Keratinocyte (primary cell): Measurements from ENCODE around the gene HOXB7. TPM values are rescaled to one million over a fixed set of nuclear protein-coding genes. Genes with fewer than 3 reads are reported as not detected.

ENCODE experiments used
- DNase-seq: peaks from one replicate; pipeline ENCODE4 v3.0.0-alpha.2; 2011; ENCODE audit warnings: low read depth, missing footprints, low spot score
- FAIRE-seq: peaks from 2 replicates; lab custom pipeline; 2011; peaks lifted over from hg19 to GRCh38; lab: Jason Lieb, UNC
- H2AFZ ChIP-seq: 2 replicates; pipeline ENCODE4 v1.6.0; 2012; ENCODE audit warnings: low read length, control low read depth, inconsistent platforms; ENCODE audit not compliant: control insufficient read depth
- H3K27ac ChIP-seq: 2 replicates; pipeline ENCODE4 v1.5.1; 2011; ENCODE audit warnings: low read length; ENCODE audit not compliant: control insufficient read depth, insufficient read depth
- H3K27me3 ChIP-seq: 3 replicates; pipeline ENCODE4 v1.6.0; 2011; ENCODE audit warnings: low read length; ENCODE audit not compliant: control insufficient read depth, insufficient read depth; ENCODE audit errors: extremely low read depth
- H3K36me3 ChIP-seq, 2 experiments: 2 replicates in 1 of 2; 3 replicates in 1 of 2; pipeline ENCODE4 v1.5.1; 2011; ENCODE audit warnings: low read length in 2 of 2, mild to moderate bottlenecking in 1 of 2; ENCODE audit not compliant: control insufficient read depth in 2 of 2, insufficient read depth in 2 of 2; ENCODE audit errors: extremely low read depth in 1 of 2
- H3K4me1 ChIP-seq: 3 replicates; pipeline ENCODE4 v1.5.1; 2011; ENCODE audit warnings: low read length; ENCODE audit not compliant: control insufficient read depth, insufficient read depth; ENCODE audit errors: extremely low read depth
- H3K4me2 ChIP-seq: 3 replicates; pipeline ENCODE4 v1.6.0; 2011; ENCODE audit warnings: low read depth, low read length; ENCODE audit not compliant: control insufficient read depth, insufficient read depth; ENCODE audit errors: extremely low read depth
- H3K4me3 ChIP-seq, 3 experiments: fragments of 200-600 bp in 1 of 3; sonication (generic) in 1 of 3; 2 replicates in 2 of 3; 3 replicates in 1 of 3; pipeline ENCODE4 v1.5.1; 2011 to 2016; ENCODE audit warnings: low read length in 3 of 3, mild to moderate bottlenecking in 3 of 3, control low read depth in 2 of 3, inconsistent platforms in 1 of 3, low read depth in 1 of 3, mixed read lengths in 1 of 3, mixed run types in 1 of 3, moderate library complexity in 1 of 3; ENCODE audit not compliant: control insufficient read depth in 2 of 3, insufficient read depth in 2 of 3; ENCODE audit errors: extremely low read depth in 1 of 3
- H3K79me2 ChIP-seq: 2 replicates; pipeline ENCODE4 v1.6.0; 2012; ENCODE audit warnings: low read length; ENCODE audit not compliant: control insufficient read depth, insufficient read depth
- H3K9ac ChIP-seq: 3 replicates; pipeline ENCODE4 v1.6.0; 2011; ENCODE audit warnings: low read length; ENCODE audit not compliant: control insufficient read depth, insufficient read depth; ENCODE audit errors: extremely low read depth
- H3K9me1 ChIP-seq: 3 replicates; pipeline ENCODE4 v1.6.0; 2011; ENCODE audit warnings: low read length; ENCODE audit not compliant: control insufficient read depth, insufficient read depth; ENCODE audit errors: extremely low read depth
- H3K9me3 ChIP-seq: 2 replicates; pipeline ENCODE4 v1.5.1; 2012; ENCODE audit warnings: low read depth, low read length; ENCODE audit not compliant: control insufficient read depth
- H4K20me1 ChIP-seq: 3 replicates; pipeline ENCODE4 v1.6.0; 2011; ENCODE audit warnings: low read length; ENCODE audit not compliant: control insufficient read depth, insufficient read depth; ENCODE audit errors: extremely low read depth
- CTCF ChIP-seq, 3 experiments: IDR thresholded peaks in 1 of 3; conservative IDR thresholded peaks in 1 of 3; optimal IDR thresholded peaks in 1 of 3; 2 replicates in 2 of 3; 3 replicates in 1 of 3; pipeline versions ENCODE3 to v1.5.1; 2011; ENCODE audit warnings: low read length in 3 of 3, mild to moderate bottlenecking in 3 of 3, moderate library complexity in 2 of 3, control low read depth in 1 of 3, inconsistent platforms in 1 of 3; ENCODE audit not compliant: insufficient read depth in 2 of 3; ENCODE audit errors: extremely low read depth in 1 of 3
- EZH2 ChIP-seq: IDR thresholded peaks from one replicate; pipeline ENCODE4 v1.6.1; 2012; ENCODE audit warnings: inconsistent platforms, mild to moderate bottlenecking, low read length, moderate library complexity
- dilution Hi-C: fragments of 300-500 bp; cut with MboI; formaldehyde crosslinking; loops from one replicate; pipeline ENCODE4 v1.7.0; 2020; ENCODE audit warnings: low sequenced_read_pairs; ENCODE audit not compliant: extremely low pct_ligation_motif_present
- polyA plus RNA-seq, 5 experiments: library from polyadenylated mRNA; depleted of rRNA in 3 of 5; stranded (reverse) in 3 of 5; stranded (forward) in 1 of 5; unstranded in 1 of 5; fragments of >200 nt; gene quantifications; 1 replicate in 1 of 5; 2 replicates in 3 of 5; 3 replicates in 1 of 5; pipeline versions ENCODE4 v1.2.1 to v1.2.3, GENCODE V29; 2011 to 2012; ENCODE audit warnings: missing spikeins in 2 of 5, low read depth in 1 of 5, low replicate concordance in 1 of 5

Gene HOXB7
- polyA plus RNA-seq, 1 donor (not counting 4 experiments of a cell fraction or from before 2014, with no cell fraction given): 1.0 TPM

DNA sequence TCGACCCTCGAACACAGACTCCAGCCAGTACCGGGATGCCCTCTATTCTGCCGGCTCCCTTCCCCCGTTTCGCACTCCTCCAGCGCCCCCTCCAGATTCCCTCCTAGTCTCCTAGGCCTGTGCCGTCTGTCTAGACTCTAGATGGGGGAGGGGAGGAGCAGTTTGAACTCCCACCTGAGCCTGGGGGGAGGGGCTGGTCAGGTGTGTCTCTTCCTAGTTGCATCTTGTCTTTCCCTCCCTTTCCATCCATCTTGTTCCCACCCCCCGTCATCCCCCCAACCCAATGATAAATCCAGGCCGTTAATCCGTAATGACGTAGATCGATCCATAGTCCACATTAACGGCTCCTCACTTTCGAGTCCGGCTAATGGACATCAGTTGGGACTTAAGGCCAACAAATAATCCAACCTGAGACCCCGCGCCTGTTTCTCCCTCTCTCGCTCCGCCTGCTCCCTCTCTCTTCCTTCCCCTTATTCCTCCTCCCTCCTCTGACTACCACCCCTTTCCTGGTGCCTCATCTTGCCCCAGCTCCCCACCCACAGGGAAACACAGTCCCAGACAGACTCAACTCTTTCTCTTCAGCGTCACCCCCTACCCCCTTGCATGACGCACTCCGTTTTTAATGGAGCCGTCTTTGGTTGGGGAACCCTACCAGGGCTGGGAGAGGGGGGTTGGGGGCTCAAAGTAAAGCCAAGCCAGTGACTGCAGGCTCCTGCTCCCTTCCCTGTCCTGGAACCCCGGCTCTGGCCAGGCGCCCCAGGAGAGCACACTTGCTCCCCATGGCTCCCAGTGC, 13.9 kb downstream of the HOXB7 start:
- Histone ChIP-seq H3K27ac (no peak overlapping the region), H3K4me1 (peaks cover 17% of the 10 kb centered on the region), H3K9me1 (no peaks in the 10 kb centered on the region), H2AFZ (no peak overlapping the region), H3K9ac (no peak overlapping the region), H3K4me3 (peak overlapping the region; percentile 46 to 71 (median 62)), H3K9me3 (no peaks in the 10 kb centered on the region), H3K79me2 (no peaks in the 10 kb centered on the region), H3K36me3 (peaks cover 0 to 4% of the 10 kb centered on the region in 2 experiments), H3K4me2 (peak overlapping the region; percentile 82), H3K27me3 (peaks cover 93% of the 10 kb centered on the region), H4K20me1 (no peaks in the 10 kb centered on the region)
- TF ChIP-seq EZH2: no peak
- no peak for TF ChIP-seq CTCF (optimal IDR thresholded peaks at IDR 0.05 in 1 of 3, IDR thresholded peaks at IDR 0.05 in 1 of 3, conservative IDR thresholded peaks at IDR 0.05 in 1 of 3; ENCODE audit: extremely low read depth in 1 of 3, insufficient read depth in 2 of 3, low read length in 3 of 3)
- no peak for DNase-seq
- dilution Hi-C loops: no loop called here
- FAIRE-seq: no peak

- Histone ChIP-seq H3K9ac (no peak overlapping the region), H3K4me3 (peak overlapping the region in 2 of 3 experiments; percentile 8 to 42), H3K9me1 (no peaks in the 10 kb centered on the region), H4K20me1 (no peaks in the 10 kb centered on the region), H3K27ac (no peak overlapping the region), H2AFZ (peak overlapping the region; percentile 46), H3K36me3 (peaks cover 0 to 4% of the 10 kb centered on the region in 2 experiments), H3K9me3 (no peaks in the 10 kb centered on the region), H3K79me2 (no peaks in the 10 kb centered on the region), H3K4me2 (peak overlapping the region; percentile 82), H3K27me3 (peaks cover 91% of the 10 kb centered on the region), H3K4me1 (peaks cover 17% of the 10 kb centered on the region)
- FAIRE-seq: no peak
- DNase-seq: no peak
- no peak for TF ChIP-seq EZH2
- no peak for TF ChIP-seq CTCF (optimal IDR thresholded peaks at IDR 0.05 in 1 of 3, IDR thresholded peaks at IDR 0.05 in 1 of 3, conservative IDR thresholded peaks at IDR 0.05 in 1 of 3; ENCODE audit: extremely low read depth in 1 of 3, insufficient read depth in 2 of 3, low read length in 3 of 3)
- dilution Hi-C loops: no loop called here
These were observed 14.7 kb downstream of the HOXB7 start for GRCh38 chr17:48596000-48596734.
